T-cell (primary cell): ENCODE results near the gene TMPRSS11E. TPM values are rescaled to one million over a fixed set of nuclear protein-coding genes. Genes with fewer than 3 reads are reported as not detected.
"Not testable (repeated sequence)": the region's sequence is repeated elsewhere in the genome, so short reads cannot be mapped to it uniquely, and the experiment has no call there.

Source experiments
- ATAC-seq, 4 experiments: fragments of 200-7000 bp in 3 of 4; fragments of 150-1000 bp in 1 of 4; cut with Tn5 transposase; replicated peaks in 1 of 4; 1 replicate in 3 of 4; 2 replicates in 1 of 4; pipeline ENCODE4 v1.10.0; 2021; ENCODE audit warnings: moderate library complexity in 3 of 4, mild to moderate bottlenecking in 2 of 4, moderate number of reproducible peaks in 1 of 4
- CTCF ChIA-PET, 2 donors: fragments of 300-600 bp; sonication (Branson Sonifier 250); formaldehyde crosslinking; loops; one replicate each; lab custom pipeline; 2022; ENCODE audit warnings: antibody characterized with exemption in 2 of 2; lab: Charles Lee
- POLR2A ChIA-PET, 2 donors: fragments of 300-600 bp; sonication (Branson Sonifier 250); formaldehyde crosslinking; loops; one replicate each; lab custom pipeline; 2022; ENCODE audit warnings: antibody characterized with exemption in 2 of 2; lab: Charles Lee
- DNase-seq, 35 experiments: peaks; one replicate each; pipeline versions ENCODE4 v3.0.0 to v3.0.0-alpha.2; 2013 to 2023
- H3K27ac ChIP-seq: one replicate; pipeline ENCODE4 v1.5.1; 2013; ENCODE audit warnings: low read length
- H3K27me3 ChIP-seq, 2 experiments: replicated peaks in 1 of 2; 1 replicate in 1 of 2; 2 replicates in 1 of 2; pipeline versions ENCODE4 v1.6.1 to v1.7.0; 2013; ENCODE audit warnings: low read length in 1 of 2, mixed read lengths in 1 of 2; ENCODE audit not compliant: control insufficient read depth in 2 of 2, insufficient read depth in 2 of 2; ENCODE audit errors: extremely low read depth in 1 of 2
- H3K36me3 ChIP-seq, 2 donors: 1 replicate in 1 of 2; 2 replicates in 1 of 2; pipeline versions ENCODE4 v1.6.1 to v1.7.0; 2013; ENCODE audit warnings: low read length in 1 of 2; ENCODE audit not compliant: control insufficient read depth in 2 of 2, insufficient read depth in 1 of 2; ENCODE audit errors: extremely low read depth in 1 of 2
- H3K4me1 ChIP-seq, 2 experiments: 1 replicate in 1 of 2; 2 replicates in 1 of 2; pipeline versions ENCODE4 v1.6.1 to v1.7.0; 2013; ENCODE audit warnings: low read length in 2 of 2, mixed read lengths in 1 of 2; ENCODE audit not compliant: insufficient read depth in 2 of 2, control insufficient read depth in 1 of 2; ENCODE audit errors: extremely low read depth in 1 of 2
- H3K4me3 ChIP-seq, 2 donors: 1 replicate in 1 of 2; 2 replicates in 1 of 2; pipeline versions ENCODE4 v1.5.1 to v1.7.0; 2013; ENCODE audit warnings: mild to moderate bottlenecking in 2 of 2, low read length in 1 of 2, moderate library complexity in 1 of 2; ENCODE audit not compliant: control insufficient read depth in 1 of 2; ENCODE audit errors: extremely low read depth in 1 of 2
- H3K9me3 ChIP-seq: 2 replicates; pipeline ENCODE4 v1.7.0; 2013
- H3K27ac Mint-ChIP-seq, 2 donors: one replicate each; pipeline ENCODE4 v1.8.0; 2020 to 2021; ENCODE audit warnings: mild to moderate bottlenecking in 2 of 2, mixed read lengths in 2 of 2
- H3K27me3 Mint-ChIP-seq, 2 donors: one replicate each; pipeline ENCODE4 v1.8.0; 2021 to 2022; ENCODE audit warnings: mixed read lengths in 2 of 2
- H3K36me3 Mint-ChIP-seq: one replicate; pipeline ENCODE4 v1.8.0; 2021; ENCODE audit warnings: mixed read lengths
- H3K4me1 Mint-ChIP-seq, 3 donors: one replicate each; pipeline ENCODE4 v1.8.0; 2020 to 2022; ENCODE audit warnings: mixed read lengths in 3 of 3, mild to moderate bottlenecking in 1 of 3
- H3K4me3 Mint-ChIP-seq, 3 donors: one replicate each; pipeline ENCODE4 v1.8.0; 2020 to 2022; ENCODE audit warnings: mild to moderate bottlenecking in 3 of 3, mixed read lengths in 3 of 3, moderate library complexity in 3 of 3
- H3K9me3 Mint-ChIP-seq, 3 donors: one replicate each; pipeline ENCODE4 v1.8.0; 2020 to 2022; ENCODE audit warnings: mixed read lengths in 3 of 3
- WGBS: methylation state at CpG from one replicate; pipeline ENCODE4 v1.1.5; 2013; ENCODE audit warnings: missing lambda C conversion rate; ENCODE audit not compliant: insufficient coverage; 5-methylcytosine and 5-hydroxymethylcytosine counted together
- total RNA-seq, 35 experiments: library from RNA in 6 of 35; stranded (reverse) in 6 of 35; fragments of 120-200 nt in 1 of 35; gene quantifications; one replicate each; pipeline versions ENCODE4 v1.2.1 to v1.2.4 and lab custom pipeline; 2013 to 2026

The TMPRSS11E gene
- total RNA-seq, 5 donors from 2014 or later (not counting 1 experiment from before 2014, with no cell fraction given), result 0.26 TPM; not detected in 4

- DNase-seq, H3K9me3 ChIP-seq, H3K9me3 Mint-ChIP-seq, H3K27me3 Mint-ChIP-seq, H3K4me3 Mint-ChIP-seq, H3K36me3 ChIP-seq, CTCF ChIA-PET, H3K4me3 ChIP-seq, H3K36me3 Mint-ChIP-seq, H3K4me1 ChIP-seq, H3K27me3 ChIP-seq, POLR2A ChIA-PET, H3K27ac ChIP-seq, ATAC-seq: not testable (repeated sequence)
- no CpG with 5 or more reads among the region's 1 CpG for WGBS
- Mint-ChIP-seq H3K4me1 (peaks cover 0 to 20% (median 15%) of the 10 kb centered on the region in 3 donors), H3K27ac (peak overlapping the region; percentile 29 to 35)
Observed at GRCh38 chr4:68505452-68505851, 58.2 kb downstream of the TMPRSS11E start.

- no peak for ATAC-seq
- no peaks in the 10 kb centered on the region for H3K4me1 Mint-ChIP-seq
- CTCF ChIA-PET, result interaction anchor here in 1 of 2 donors (0.7 kb wide), 1 partner anchor 608 kb away, joined by 3 read pairs; no protein-coding TSS in a partner anchor
- H3K4me1 ChIP-seq, result no peaks in the 10 kb centered on the region
- H3K9me3 Mint-ChIP-seq, result no peaks in the 10 kb centered on the region
- no CpG with 5 or more reads among the region's 1 CpG for WGBS
- H3K27me3 Mint-ChIP-seq, result no peaks in the 10 kb centered on the region
- no peaks in the 10 kb centered on the region for H3K9me3 ChIP-seq
- H3K36me3 ChIP-seq, result no peaks in the 10 kb centered on the region
- no peak overlapping the region for H3K4me3 Mint-ChIP-seq
- no peaks in the 10 kb centered on the region for H3K27me3 ChIP-seq
- no peak overlapping the region for H3K27ac Mint-ChIP-seq
- POLR2A ChIA-PET, result no interaction called here
- H3K27ac ChIP-seq, result no peak overlapping the region
- no peak overlapping the region for H3K4me3 ChIP-seq
- no peaks in the 10 kb centered on the region for H3K36me3 Mint-ChIP-seq
- no peak for DNase-seq
Observed at GRCh38 chr4:68518889-68519288, 71.6 kb downstream of the TMPRSS11E start.

- CTCF ChIA-PET, result no interaction called here
Observed at GRCh38 chr4:68520985-68521384, 73.7 kb downstream of the TMPRSS11E start.

GRCh38 chr4:68522232-68522631, 75.0 kb downstream of the TMPRSS11E start:
- H3K4me3 Mint-ChIP-seq, ATAC-seq, DNase-seq, CTCF ChIA-PET, H3K27me3 ChIP-seq, H3K27me3 Mint-ChIP-seq, H3K27ac ChIP-seq, H3K36me3 Mint-ChIP-seq, POLR2A ChIA-PET, H3K4me1 Mint-ChIP-seq, H3K36me3 ChIP-seq, H3K4me1 ChIP-seq, H3K27ac Mint-ChIP-seq, H3K4me3 ChIP-seq, H3K9me3 ChIP-seq, H3K9me3 Mint-ChIP-seq: not testable (repeated sequence)
- 0% methylated on average over 1 of the region's 1 CpG for WGBS

More at GRCh38 chr4:68520985-68521384, 73.7 kb downstream of the TMPRSS11E start:
- POLR2A ChIA-PET, result interaction anchor here in 1 of 2 donors (0.7 kb wide), 1 partner anchor 118 kb away, joined by 3 read pairs; no protein-coding TSS in a partner anchor
- ATAC-seq (no peak), DNase-seq (no peak)
- no peaks in the 10 kb centered on the region for H3K27me3 ChIP-seq
- no peak overlapping the region for H3K27ac Mint-ChIP-seq
- no peak overlapping the region for H3K4me3 ChIP-seq
- H3K4me3 Mint-ChIP-seq, result no peak overlapping the region
- H3K9me3 ChIP-seq, result no peaks in the 10 kb centered on the region
- H3K36me3 Mint-ChIP-seq, result no peaks in the 10 kb centered on the region
- no peaks in the 10 kb centered on the region for H3K36me3 ChIP-seq
- no peaks in the 10 kb centered on the region for H3K27me3 Mint-ChIP-seq
- no peak overlapping the region for H3K27ac ChIP-seq
- no peaks in the 10 kb centered on the region for H3K4me1 ChIP-seq
- no CpG with 5 or more reads among the region's 2 CpGs for WGBS
- no peaks in the 10 kb centered on the region for H3K4me1 Mint-ChIP-seq
- H3K9me3 Mint-ChIP-seq, result no peaks in the 10 kb centered on the region

GRCh38 chr4:68535974-68536373, 88.7 kb downstream of the TMPRSS11E start:
- no peaks in the 10 kb centered on the region for H3K4me1 Mint-ChIP-seq
- ChIA-PET POLR2A (interaction anchor here in 1 of 2 donors (0.7 kb wide), 1 partner anchor 14 kb away, joined by 6 read pairs; no protein-coding TSS in a partner anchor), CTCF (no interaction called here)
- Histone ChIP-seq H3K4me3 (no peak overlapping the region), H3K9me3 (no peaks in the 10 kb centered on the region), H3K36me3 (no peaks in the 10 kb centered on the region), H3K27ac (no peak overlapping the region), H3K4me1 (no peaks in the 10 kb centered on the region), H3K27me3 (peaks cover 0 to 2% of the 10 kb centered on the region in 2 experiments)
- H3K27me3 Mint-ChIP-seq, result peaks cover 0 to 3% of the 10 kb centered on the region in 2 donors
- 100% methylated on average over 1 of the region's 6 CpGs for WGBS
- ATAC-seq (no peak), DNase-seq (no peak)
- no peak overlapping the region for H3K4me3 Mint-ChIP-seq
- no peak overlapping the region for H3K27ac Mint-ChIP-seq
- no peaks in the 10 kb centered on the region for H3K36me3 Mint-ChIP-seq
- H3K9me3 Mint-ChIP-seq, result peaks cover 0 to 8% (median 7%) of the 10 kb centered on the region in 3 donors

GRCh38 chr4:68536375-68536774, 89.1 kb downstream of the TMPRSS11E start:
- no peak overlapping the region for H3K27ac Mint-ChIP-seq
- no peaks in the 10 kb centered on the region for H3K4me1 Mint-ChIP-seq
- peaks cover 0 to 7% (median 6%) of the 10 kb centered on the region in 3 donors for H3K9me3 Mint-ChIP-seq
- H3K27me3 Mint-ChIP-seq, result peaks cover 0 to 3% of the 10 kb centered on the region in 2 donors
- no peak for DNase-seq
- H3K4me3 Mint-ChIP-seq, result no peak overlapping the region
- Histone ChIP-seq H3K4me1 (no peaks in the 10 kb centered on the region), H3K27ac (no peak overlapping the region), H3K27me3 (peaks cover 0 to 2% of the 10 kb centered on the region in 2 experiments), H3K36me3 (no peaks in the 10 kb centered on the region), H3K4me3 (no peak overlapping the region), H3K9me3 (no peaks in the 10 kb centered on the region)
- CTCF ChIA-PET, result no interaction called here
- WGBS, result 85% methylated on average over 3 of the region's 3 CpGs
- H3K36me3 Mint-ChIP-seq, result no peaks in the 10 kb centered on the region
- no peak for ATAC-seq
- POLR2A ChIA-PET, result no interaction called here
